ENCODE measurements around the gene FRMD1. TPM values are rescaled to one million over a fixed set of nuclear protein-coding genes. Genes with fewer than 3 reads are reported as not detected.

The FRMD1 gene
- total and polyA plus RNA-seq, 10 of the 15 experiments (the other 5 are each of a cell fraction or from before 2014, with no cell fraction given): not detected

DNA sequence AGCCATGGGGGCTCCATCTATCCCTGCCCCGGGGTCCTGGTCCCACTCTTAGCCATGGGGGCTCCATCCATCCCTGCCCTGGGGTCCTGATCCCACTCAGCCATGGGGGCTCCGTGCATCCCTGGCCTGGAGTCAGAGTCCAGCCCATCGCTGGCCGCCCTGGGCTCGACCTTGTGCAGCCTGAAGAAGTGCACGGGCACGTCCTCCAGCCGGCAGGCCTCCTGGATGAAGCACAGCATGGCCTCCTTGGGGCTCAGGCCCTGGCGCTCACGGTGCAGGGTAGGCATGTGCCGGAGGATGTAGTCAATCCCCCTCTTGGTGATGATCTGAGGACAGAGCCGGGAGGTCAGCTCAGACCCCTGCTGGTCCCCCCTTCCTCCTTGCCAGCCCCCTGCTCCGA lies 15.6 kb downstream of the FRMD1 start:
- H3K79me2 ChIP-seq (ENCODE audit: control insufficient read depth, insufficient read depth, low read length): no peaks in the 10 kb centered on the region
- RAD21 ChIA-PET (ENCODE audit: unreplicated experiment): no interaction called here
- H3K27ac ChIP-seq (ENCODE audit: control insufficient read depth, insufficient read depth): no peak overlapping the region
- no peaks in the 10 kb centered on the region for H3K27me3 ChIP-seq (replicated peaks in 1 of 2; ENCODE audit: control insufficient read depth in 2 of 2, insufficient read depth in 2 of 2, low read length in 1 of 2)
- H3K4me1 ChIP-seq (ENCODE audit: control insufficient read depth, insufficient read depth, low read length): no peaks in the 10 kb centered on the region
- no peak overlapping the region for H3K4me2 ChIP-seq (ENCODE audit: control insufficient read depth, insufficient read depth)
- CTCF ChIA-PET: no interaction called here
- FAIRE-seq: no peak
- in situ Hi-C loops (cut with MboI) (no loop called here), intact Hi-C loops (cut with micrococcal nuclease; ENCODE audit: unreplicated experiment) (no loop called here)
- SMC1A ChIA-PET (ENCODE audit: uncharacterized antibody, unreplicated experiment): no interaction called here
- H3K36me3 ChIP-seq (ENCODE audit: control insufficient read depth in 2 of 2, insufficient read depth in 2 of 2, low read length in 1 of 2): no peaks in the 10 kb centered on the region
- H3K4me3 ChIP-seq: no peak overlapping the region
- DNase-seq (ENCODE audit: low read depth, low spot score): no peak
- no peak overlapping the region for H3K9ac ChIP-seq (ENCODE audit: control insufficient read depth, insufficient read depth, low read length)
- POLR2A ChIA-PET: no interaction called here
- 35% methylated on average over 13 of the region's 13 CpGs for WGBS (ENCODE audit: insufficient coverage, insufficient replicate concordance, low lambda C conversion rate, missing lambda C conversion rate)
- no peaks in the 10 kb centered on the region for H3K9me3 ChIP-seq (replicated peaks; ENCODE audit: control insufficient read depth, insufficient read depth, low read length)
- no peak overlapping the region for H2AFZ ChIP-seq (ENCODE audit: control insufficient read depth, low read depth, low read length)
- TF ChIP-seq KDM1A (IDR thresholded peaks at IDR 0.05; ENCODE audit: borderline replicate concordance) (no peak), HDAC2 (IDR thresholded peaks at IDR 0.05) (no peak), BHLHE40 (IDR thresholded peaks at IDR 0.05; ENCODE audit: borderline replicate concordance in 1 of 2, low read depth in 2 of 2, low read length in 1 of 2) (no peak), RELA (IDR thresholded peaks at IDR 0.05; ENCODE audit: borderline replicate concordance, partially characterized antibody) (no peak), JUND (IDR thresholded peaks at IDR 0.05; ENCODE audit: low read depth, low read length) (no peak), SRF (IDR thresholded peaks at IDR 0.05; ENCODE audit: low read depth in 2 of 2, low read length in 2 of 2) (no peak), GATAD2B (conservative IDR thresholded peaks at IDR 0.05; ENCODE audit: low read depth) (no peak), CREM (IDR thresholded peaks at IDR 0.05; ENCODE audit: low read depth) (no peak), CBX5 (IDR thresholded peaks at IDR 0.05; ENCODE audit: low read depth) (no peak), FOXM1 (IDR thresholded peaks at IDR 0.05; ENCODE audit: low read depth, low read length) (no peak)
- TF ChIP-seq, protein P1, sequence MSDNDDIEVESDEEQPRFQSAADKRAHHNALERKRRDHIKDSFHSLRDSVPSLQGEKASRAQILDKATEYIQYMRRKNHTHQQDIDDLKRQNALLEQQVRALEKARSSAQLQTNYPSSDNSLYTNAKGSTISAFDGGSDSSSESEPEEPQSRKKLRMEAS (IDR thresholded peaks at IDR 0.05; ENCODE audit: low read depth, low read length): no peak
- BruUV-seq (replicated peaks): no TSS peak
- ATAC-seq: no peak
- H4K20me1 ChIP-seq (ENCODE audit: control insufficient read depth, insufficient read depth): no peaks in the 10 kb centered on the region
